IMR-90 (cell line): ENCODE measurements around the gene GKAP1. TPM values are rescaled to one million over a fixed set of nuclear protein-coding genes. Genes with fewer than 3 reads are reported as not detected.
"Not testable (repeated sequence)": the region's sequence is repeated elsewhere in the genome, so short reads cannot be mapped to it uniquely, and the experiment has no call there.

Source experiments
- ATAC-seq: fragments of 200-7000 bp; cut with Tn5 transposase; 2 replicates; pipeline ENCODE4 v1.9.1; 2020; ENCODE audit warnings: low read depth, mild to moderate bottlenecking, moderate library complexity
- BruUV-seq: library from RNA; stranded (reverse); fragments of 400-500 nt; replicated peaks from 2 replicates; lab custom pipeline; 2021; lab: Mats Ljungman, UMichigan
- CTCF ChIA-PET: fragments of 300-600 bp; formaldehyde crosslinking; extraction: SDS; loops from one replicate; lab custom pipeline; 2021; ENCODE audit warnings: antibody characterized with exemption; lab: Yijun Ruan, JAX
- POLR2A ChIA-PET: fragments of 300-600 bp; sonication (Branson Sonifier 250); formaldehyde crosslinking; loops from one replicate; lab custom pipeline; 2022; ENCODE audit warnings: antibody characterized with exemption; ENCODE audit not compliant: unreplicated experiment; lab: Charles Lee
- DNase-seq: peaks from one replicate; pipeline ENCODE4 v3.0.0; 2013
- H2AFZ ChIP-seq: replicated peaks from 2 replicates; pipeline ENCODE3; 2013; ENCODE audit warnings: low read length, mild to moderate bottlenecking; ENCODE audit not compliant: poor library complexity
- H2AK5ac ChIP-seq: 2 replicates; pipeline ENCODE4 v1.6.1; 2013; ENCODE audit warnings: low read depth, low read length, inconsistent platforms
- H2AK9ac ChIP-seq: replicated peaks from 2 replicates; pipeline ENCODE3; 2013; ENCODE audit warnings: mild to moderate bottlenecking, low read depth, low read length, moderate library complexity; ENCODE audit not compliant: poor library complexity
- H2BK120ac ChIP-seq: 2 replicates; pipeline ENCODE4 v1.6.1; 2013; ENCODE audit warnings: low read depth, low read length, inconsistent platforms
- H2BK15ac ChIP-seq: 3 replicates; pipeline ENCODE4 v1.6.1; 2013; ENCODE audit warnings: low read depth, low read length, inconsistent platforms
- H2BK20ac ChIP-seq: 2 replicates; pipeline ENCODE4 v1.6.1; 2013; ENCODE audit warnings: low read depth, mild to moderate bottlenecking, inconsistent platforms, low read length, moderate library complexity
- H2BK5ac ChIP-seq: 2 replicates; pipeline ENCODE4 v1.6.1; 2013; ENCODE audit warnings: mild to moderate bottlenecking, low read depth, low read length, inconsistent platforms; ENCODE audit not compliant: poor library complexity, severe bottlenecking
- H3K14ac ChIP-seq: replicated peaks from 2 replicates; pipeline ENCODE4 v1.6.1; 2013; ENCODE audit warnings: low read depth, low read length, inconsistent platforms
- H3K18ac ChIP-seq: 2 replicates; pipeline ENCODE4 v1.6.1; 2013; ENCODE audit warnings: low read depth, low read length, control low read depth
- H3K23ac ChIP-seq: 2 replicates; pipeline ENCODE4 v1.6.1; 2013; ENCODE audit warnings: low read depth, low read length, inconsistent platforms
- H3K27ac ChIP-seq: 2 replicates; pipeline ENCODE4 v1.5.1; 2013; ENCODE audit warnings: mild to moderate bottlenecking, control low read depth, low read length; ENCODE audit not compliant: insufficient read depth
- H3K27me3 ChIP-seq: 2 replicates; pipeline ENCODE4 v1.6.1; 2013; ENCODE audit warnings: low read length; ENCODE audit not compliant: control insufficient read depth, insufficient read depth
- H3K36me3 ChIP-seq: 2 replicates; pipeline ENCODE4 v1.6.1; 2013; ENCODE audit warnings: low read length, mixed read lengths; ENCODE audit not compliant: control insufficient read depth, insufficient read depth
- H3K4ac ChIP-seq: 2 replicates; pipeline ENCODE4 v1.6.1; 2013; ENCODE audit warnings: low read depth, low read length, inconsistent platforms
- H3K4me1 ChIP-seq: 2 replicates; pipeline ENCODE4 v1.6.1; 2013; ENCODE audit warnings: low read length, mixed read lengths; ENCODE audit not compliant: control insufficient read depth, insufficient read depth
- H3K4me2 ChIP-seq: 2 replicates; pipeline ENCODE4 v1.6.1; 2013; ENCODE audit warnings: low read depth, mild to moderate bottlenecking, control low read depth, low read length, moderate library complexity
- H3K4me3 ChIP-seq: 2 replicates; pipeline ENCODE4 v1.5.1; 2013; ENCODE audit warnings: low read depth, mild to moderate bottlenecking, control low read depth, low read length, moderate library complexity; ENCODE audit not compliant: insufficient read depth
- H3K56ac ChIP-seq: 2 replicates; pipeline ENCODE4 v1.6.1; 2013; ENCODE audit warnings: low read length, inconsistent platforms; ENCODE audit not compliant: insufficient read depth; ENCODE audit errors: extremely low read depth
- H3K79me1 ChIP-seq, 2 experiments: 2 replicates each; pipeline ENCODE4 v1.6.1; 2013; ENCODE audit warnings: low read length in 2 of 2, inconsistent platforms in 1 of 2, low read depth in 1 of 2
- H3K9ac ChIP-seq: 2 replicates; pipeline ENCODE4 v1.6.1; 2013; ENCODE audit warnings: low read depth, low read length, control low read depth
- H3K9me1 ChIP-seq: 2 replicates; pipeline ENCODE4 v1.6.1; 2013; ENCODE audit warnings: low read length, inconsistent platforms; ENCODE audit not compliant: insufficient read depth
- H3K9me3 ChIP-seq: 2 replicates; pipeline ENCODE4 v1.6.1; 2013; ENCODE audit warnings: low read length; ENCODE audit not compliant: control insufficient read depth, insufficient read depth
- H4K20me1 ChIP-seq: 2 replicates; pipeline ENCODE4 v1.6.1; 2013; ENCODE audit warnings: low read length, inconsistent platforms; ENCODE audit not compliant: insufficient read depth
- H4K5ac ChIP-seq: 2 replicates; pipeline ENCODE4 v1.6.1; 2013; ENCODE audit warnings: mild to moderate bottlenecking, low read depth, low read length, control low read depth
- H4K8ac ChIP-seq, 2 experiments: 2 replicates each; pipeline ENCODE4 v1.6.1; 2013; ENCODE audit warnings: low read depth in 2 of 2, low read length in 2 of 2, control low read depth in 1 of 2, inconsistent platforms in 1 of 2
- H4K91ac ChIP-seq: 2 replicates; pipeline ENCODE4 v1.6.1; 2013; ENCODE audit warnings: low read depth, low read length, inconsistent platforms; ENCODE audit not compliant: insufficient read depth
- WGBS, 2 experiments: methylation state at CpG; one replicate each; pipeline versions ENCODE4 v1.1.5 to v1.1.7; 2013; ENCODE audit warnings: missing lambda C conversion rate in 2 of 2; ENCODE audit not compliant: insufficient read length in 1 of 2; ENCODE audit errors: extremely low coverage in 2 of 2; 5-methylcytosine and 5-hydroxymethylcytosine counted together
- dilution Hi-C: fragments of 300-500 bp; cut with HindIII; formaldehyde crosslinking; loops from one replicate; pipeline ENCODE4 v1.14.3; 2018; ENCODE audit warnings: low sequenced_read_pairs; ENCODE audit not compliant: unreplicated experiment
- in situ Hi-C: fragments of 300-500 bp; cut with MboI; formaldehyde crosslinking; loops from 3 replicates; pipeline ENCODE4 v1.14.3; 2019; ENCODE audit warnings: low sequenced_read_pairs, inconsistent platforms, mixed read lengths
- intact Hi-C: fragments of 100-400 bp; cut with micrococcal nuclease; formaldehyde crosslinking; loops from 2 replicates; pipeline ENCODE4 v1.10.0; 2022
- polyA plus RNA-seq, 3 experiments: library from polyadenylated mRNA; depleted of rRNA; stranded (reverse); fragments of >200 nt; gene quantifications; 2 replicates each; pipeline ENCODE4 v1.2.3, GENCODE V29; 2012; ENCODE audit warnings: low replicate concordance in 1 of 3
- total RNA-seq: library from RNA; depleted of rRNA; stranded (reverse); fragments of >200 nt; gene quantifications from 2 replicates; pipeline ENCODE4 v1.2.3, GENCODE V29; 2012

The GKAP1 gene
- total and polyA plus RNA-seq, 2 of the 4 experiments (the other 2 are of a cell fraction), result 0.18 to 1.4 TPM

DNA sequence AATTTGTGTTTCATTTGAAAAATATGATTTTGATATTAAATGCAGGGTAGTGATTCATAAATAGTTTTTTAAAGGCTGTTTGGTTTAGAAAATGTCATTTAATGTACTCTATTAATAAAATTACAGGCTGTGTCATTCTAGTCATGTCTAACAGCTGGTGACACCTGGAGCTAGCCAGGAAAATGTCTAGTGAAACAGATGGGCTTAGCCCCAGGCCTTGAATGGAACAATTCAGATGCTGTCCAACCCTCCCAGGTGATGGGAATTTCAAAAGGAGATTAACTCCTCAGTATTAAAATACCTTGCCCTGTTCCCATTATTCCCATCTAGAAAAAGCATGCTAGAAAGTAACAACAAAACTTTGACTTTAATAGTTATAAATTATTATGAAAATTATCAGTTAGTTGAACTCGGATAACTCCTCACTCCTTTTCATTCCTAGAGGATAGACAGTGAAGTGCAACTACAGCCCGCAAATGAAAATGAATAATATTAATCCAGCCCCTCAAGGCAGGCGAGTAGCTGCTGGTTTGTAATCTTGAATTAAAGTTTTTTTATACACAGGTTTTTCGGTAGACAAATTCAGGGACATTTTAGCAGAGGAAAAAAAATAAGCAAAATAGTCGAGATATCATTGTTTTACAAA, 13.0 kb upstream of the GKAP1 start:
- ATAC-seq, H3K27me3 ChIP-seq, H3K18ac ChIP-seq, H3K79me1 ChIP-seq, H4K20me1 ChIP-seq, H3K4ac ChIP-seq, H4K91ac ChIP-seq, DNase-seq, H2BK15ac ChIP-seq, BruUV-seq, H4K8ac ChIP-seq, H3K36me3 ChIP-seq, H2BK120ac ChIP-seq, H4K5ac ChIP-seq, H3K4me2 ChIP-seq, H3K4me3 ChIP-seq, H3K9me1 ChIP-seq, H3K9me3 ChIP-seq, H2BK5ac ChIP-seq, in situ Hi-C loops, H2AK5ac ChIP-seq, H2AFZ ChIP-seq, H3K14ac ChIP-seq, CTCF ChIA-PET, H3K56ac ChIP-seq, H3K27ac ChIP-seq, dilution Hi-C loops, H3K23ac ChIP-seq, H3K9ac ChIP-seq, POLR2A ChIA-PET, H2AK9ac ChIP-seq, H3K4me1 ChIP-seq, H2BK20ac ChIP-seq: not testable (repeated sequence)
- no CpG with 5 or more reads among the region's 5 CpGs for WGBS, 2 experiments
- intact Hi-C loops, result loop anchor here (10.0 kb wide), 1 partner anchor 484 kb away; no protein-coding TSS in a partner anchor
